Measurements from ENCODE around the gene MPL. TPM values are rescaled to one million over a fixed set of nuclear protein-coding genes. Genes with fewer than 3 reads are reported as not detected.
A peak's percentile ranks its signal among the peaks of the same experiment; 100 is the strongest.

MPL gene
- total RNA-seq, 1 experiment from 2014 or later = not detected

- Histone ChIP-seq H3K36me3 (ENCODE audit: insufficient read depth, low read length, poor library complexity, severe bottlenecking) (peaks cover 6% of the 10 kb centered on the region), H3K4me3 (ENCODE audit: low read depth, low read length, poor library complexity, severe bottlenecking) (no peak overlapping the region), H3K9me3 (ENCODE audit: low read depth, low read length, poor library complexity, severe bottlenecking) (no peaks in the 10 kb centered on the region), H3K4me1 (ENCODE audit: insufficient read depth, low read length, poor library complexity, severe bottlenecking) (peaks cover 4% of the 10 kb centered on the region), H3K27me3 (replicated peaks; ENCODE audit: insufficient read depth, low read depth, low read length, poor library complexity) (no peaks in the 10 kb centered on the region), H3K27ac (ENCODE audit: low read depth, low read length, poor library complexity, severe bottlenecking) (no peak overlapping the region)
- ChIA-PET CTCF (no interaction called here), POLR2A (ENCODE audit: low non-redundant PET) (interaction anchor here (0.6 to 0.7 kb wide), 2 partner anchors 149 to 458 kb away, joined by 3 to 15 read pairs; no protein-coding TSS in a partner anchor)
- intact Hi-C loops (cut with micrococcal nuclease; ENCODE audit: unreplicated experiment) = loop anchor here (10.0 kb wide), 1 partner anchor 110 kb away; no protein-coding TSS in a partner anchor
- BruUV-seq (replicated peaks) = no TSS peak
- DNase-seq (ENCODE audit: low spot score) = no peak
- TF ChIP-seq, protein P1, sequence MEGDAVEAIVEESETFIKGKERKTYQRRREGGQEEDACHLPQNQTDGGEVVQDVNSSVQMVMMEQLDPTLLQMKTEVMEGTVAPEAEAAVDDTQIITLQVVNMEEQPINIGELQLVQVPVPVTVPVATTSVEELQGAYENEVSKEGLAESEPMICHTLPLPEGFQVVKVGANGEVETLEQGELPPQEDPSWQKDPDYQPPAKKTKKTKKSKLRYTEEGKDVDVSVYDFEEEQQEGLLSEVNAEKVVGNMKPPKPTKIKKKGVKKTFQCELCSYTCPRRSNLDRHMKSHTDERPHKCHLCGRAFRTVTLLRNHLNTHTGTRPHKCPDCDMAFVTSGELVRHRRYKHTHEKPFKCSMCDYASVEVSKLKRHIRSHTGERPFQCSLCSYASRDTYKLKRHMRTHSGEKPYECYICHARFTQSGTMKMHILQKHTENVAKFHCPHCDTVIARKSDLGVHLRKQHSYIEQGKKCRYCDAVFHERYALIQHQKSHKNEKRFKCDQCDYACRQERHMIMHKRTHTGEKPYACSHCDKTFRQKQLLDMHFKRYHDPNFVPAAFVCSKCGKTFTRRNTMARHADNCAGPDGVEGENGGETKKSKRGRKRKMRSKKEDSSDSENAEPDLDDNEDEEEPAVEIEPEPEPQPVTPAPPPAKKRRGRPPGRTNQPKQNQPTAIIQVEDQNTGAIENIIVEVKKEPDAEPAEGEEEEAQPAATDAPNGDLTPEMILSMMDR (conservative IDR thresholded peaks at IDR 0.05; ENCODE audit: low read depth, low read length) = no peak
- TF ChIP-seq EZH2 (IDR thresholded peaks at IDR 0.05; ENCODE audit: borderline replicate concordance, low read depth, low read length, poor library complexity, severe bottlenecking) = no peak
These were observed 17.3 kb downstream of the MPL start for GRCh38 chr1:43354936-43355335.

- H3K9me3 ChIP-seq (ENCODE audit: low read depth, low read length, poor library complexity, severe bottlenecking) = no peaks in the 10 kb centered on the region
- CTCF ChIA-PET = no interaction called here
- intact Hi-C loops (cut with micrococcal nuclease; ENCODE audit: unreplicated experiment) = loop anchor here (10.0 kb wide), 1 partner anchor 112 kb away; no protein-coding TSS in a partner anchor
These were observed 19.6 kb downstream of the MPL start for GRCh38 chr1:43357251-43357650.

DNA sequence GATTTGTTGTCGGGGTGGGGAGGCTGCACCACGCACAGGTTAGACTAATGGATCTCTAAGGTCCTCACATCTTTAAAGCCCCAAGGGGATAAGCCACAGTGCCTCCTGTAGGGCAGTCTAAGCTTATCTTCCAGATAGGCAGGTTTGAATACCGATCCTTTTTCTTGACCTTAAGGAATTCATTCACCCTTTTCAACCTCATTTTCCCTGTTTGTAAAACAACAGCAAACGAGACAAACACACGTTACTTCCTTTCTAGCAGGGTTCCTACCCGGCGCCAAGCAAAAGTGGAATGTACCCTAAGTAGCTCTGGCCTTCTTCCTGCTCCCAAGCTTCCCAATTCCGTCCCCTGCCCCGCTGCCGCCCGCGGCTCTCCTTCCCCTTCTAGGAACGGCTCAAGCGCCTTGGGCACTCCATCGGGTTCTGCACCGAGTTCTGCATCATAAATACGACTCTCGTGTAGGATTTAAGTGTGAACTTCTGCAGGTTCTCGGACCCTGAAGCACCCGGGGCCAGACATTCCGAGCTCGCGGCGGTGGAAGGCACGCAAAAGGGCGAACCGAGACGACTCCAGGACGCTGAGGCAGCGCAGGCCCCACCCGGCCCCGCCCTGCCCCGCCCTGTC lies 20.6 kb downstream of the MPL start:
- CTCF ChIA-PET = interaction anchor here (0.6 to 1.4 kb wide), 5 partner anchors 10 to 121 kb away, joined by 3 to 13 read pairs (median 3); partner anchors contain the start of gene ELOVL1
- POLR2A ChIA-PET (ENCODE audit: low non-redundant PET) = interaction anchor here (0.6 to 0.7 kb wide), 3 partner anchors 22 to 124 kb away, joined by 3 to 4 read pairs (median 3); no protein-coding TSS in a partner anchor
- DNase-seq (ENCODE audit: low spot score) = peak; percentile 67
- TSS peak; percentile 77 for BruUV-seq (replicated peaks)
- TF ChIP-seq EZH2 (IDR thresholded peaks at IDR 0.05; ENCODE audit: borderline replicate concordance, low read depth, low read length, poor library complexity, severe bottlenecking) = no peak
- TF ChIP-seq, protein P1 (conservative IDR thresholded peaks at IDR 0.05; ENCODE audit: low read depth, low read length) = peak; percentile 55; the same call in 1 of the 2 replicates
- intact Hi-C loops (cut with micrococcal nuclease; ENCODE audit: unreplicated experiment) = loop anchor here (10.0 kb wide), 1 partner anchor 113 kb away; no protein-coding TSS in a partner anchor
- Histone ChIP-seq H3K27me3 (replicated peaks; ENCODE audit: insufficient read depth, low read depth, low read length, poor library complexity) (no peaks in the 10 kb centered on the region), H3K4me1 (ENCODE audit: insufficient read depth, low read length, poor library complexity, severe bottlenecking) (peaks cover 20% of the 10 kb centered on the region), H3K9me3 (ENCODE audit: low read depth, low read length, poor library complexity, severe bottlenecking) (no peaks in the 10 kb centered on the region), H3K36me3 (ENCODE audit: insufficient read depth, low read length, poor library complexity, severe bottlenecking) (peaks cover 39% of the 10 kb centered on the region), H3K4me3 (ENCODE audit: low read depth, low read length, poor library complexity, severe bottlenecking) (peak overlapping the region; percentile 78), H3K27ac (ENCODE audit: low read depth, low read length, poor library complexity, severe bottlenecking) (peak overlapping the region; percentile 81)

More at GRCh38 chr1:43357251-43357650, 19.6 kb downstream of the MPL start:
- no peak overlapping the region for H3K27ac ChIP-seq (ENCODE audit: low read depth, low read length, poor library complexity, severe bottlenecking)
- H3K4me1 ChIP-seq (ENCODE audit: insufficient read depth, low read length, poor library complexity, severe bottlenecking) = peaks cover 20% of the 10 kb centered on the region
- DNase-seq (ENCODE audit: low spot score) = no peak
- POLR2A ChIA-PET (ENCODE audit: low non-redundant PET) = interaction anchor here (0.7 kb wide), 1 partner anchor 138 kb away, joined by 5 read pairs; no protein-coding TSS in a partner anchor
- no peak overlapping the region for H3K4me3 ChIP-seq (ENCODE audit: low read depth, low read length, poor library complexity, severe bottlenecking)
- no peaks in the 10 kb centered on the region for H3K27me3 ChIP-seq (replicated peaks; ENCODE audit: insufficient read depth, low read depth, low read length, poor library complexity)
- no TSS peak for BruUV-seq (replicated peaks)
- TF ChIP-seq, protein P1 (conservative IDR thresholded peaks at IDR 0.05; ENCODE audit: low read depth, low read length) = no peak
- no peak for TF ChIP-seq EZH2 (IDR thresholded peaks at IDR 0.05; ENCODE audit: borderline replicate concordance, low read depth, low read length, poor library complexity, severe bottlenecking)
- H3K36me3 ChIP-seq (ENCODE audit: insufficient read depth, low read length, poor library complexity, severe bottlenecking) = peaks cover 29% of the 10 kb centered on the region

Data from A673 (cell line).